Right lobe of liver (tissue), 6 donors: ENCODE measurements around the gene FAM47E. TPM values are rescaled to one million over a fixed set of nuclear protein-coding genes. Genes with fewer than 3 reads are reported as not detected.

ENCODE experiments used
- ATAC-seq, 4 donors: fragments of 200-7000 bp; cut with Tn5 transposase; one replicate each; pipeline ENCODE4 v1.9.1; 2020; ENCODE audit warnings: mild to moderate bottlenecking in 4 of 4, moderate library complexity in 4 of 4
- DNase-seq, 3 donors: peaks; one replicate each; pipeline ENCODE4 v3.0.0-alpha.2; 2020
- H3K27ac ChIP-seq, 3 donors: fragments of 200-600 bp; one replicate each; pipeline ENCODE4 v1.8.0; 2022
- H3K27me3 ChIP-seq, 2 donors: fragments of 200-600 bp; one replicate each; pipeline ENCODE4 v1.8.0; 2022
- H3K36me3 ChIP-seq, 4 donors: fragments of 200-600 bp; sonication (generic) in 1 of 4; one replicate each; pipeline versions ENCODE4 v1.5.1 to v1.8.0; 2017 to 2022; ENCODE audit warnings: control low read depth in 1 of 4
- H3K4me1 ChIP-seq, 4 donors: fragments of 200-600 bp; sonication (generic) in 1 of 4; one replicate each; pipeline versions ENCODE4 v1.5.1 to v1.8.0; 2017 to 2022; ENCODE audit warnings: control low read depth in 1 of 4
- H3K4me3 ChIP-seq, 3 donors: fragments of 200-600 bp; one replicate each; pipeline ENCODE4 v1.8.0; 2022
- H3K9me3 ChIP-seq, 4 donors: fragments of 200-600 bp; sonication (generic) in 1 of 4; one replicate each; pipeline versions ENCODE4 v1.5.1 to v1.8.0; 2017 to 2022; ENCODE audit warnings: control low read depth in 1 of 4
- POLR2A ChIP-seq: fragments of 450-650 bp; IDR thresholded peaks from one replicate; pipeline ENCODE4 v1.6.1; 2017; ENCODE audit warnings: antibody characterized with exemption, mild to moderate bottlenecking
- WGBS: methylation state at CpG from one replicate; pipeline ENCODE4 v1.1.6; 2018; ENCODE audit warnings: low coverage, low lambda C conversion rate; ENCODE audit not compliant: insufficient coverage; ENCODE audit errors: missing lambda C conversion rate; 5-methylcytosine and 5-hydroxymethylcytosine counted together
- intact Hi-C, 2 donors: fragments of 100-400 bp; cut with DNase I; formaldehyde crosslinking; loops; one replicate each; pipeline versions ENCODE4 v1.11.2 to v1.14.1; 2022
- total RNA-seq, 6 experiments: library from RNA; depleted of rRNA in 2 of 6; stranded (reverse); fragments of >200 nt in 2 of 6; fragmentation: NEBNext Ultra II Directional in 3 of 6; extraction: Animal tissue kit (Norgen Biotek cat#: 25700) in 3 of 6; gene quantifications; one replicate each; pipeline versions ENCODE4 v1.1.0 to v1.2.4, GENCODE V29; 2016 to 2023
- TF ChIP-seq, protein P1 (sequence below), 4 donors: fragments of 200-600 bp in 3 of 4; fragments of 450-650 bp in 1 of 4; IDR thresholded peaks; one replicate each; pipeline versions ENCODE4 v1.5.1 to v1.8.0; 2016 to 2022; ENCODE audit warnings: antibody characterized with exemption in 4 of 4, mild to moderate bottlenecking in 2 of 4
- donor health status: DM: no; HTN: yes; CAD: no.
- donor health status: DM: no; HTN: no; CAD: no.
- donor health status: DM: no; HTN: no; CAD: no.
- donor health status: DM: no; HTN: yes; CAD: no.
- donor health status: DM: no; HTN: yes; CAD: no.

FAM47E gene
- total RNA-seq, 6 experiments from 2014 or later = 1.2 to 5.0 (median 2.9) TPM

DNA sequence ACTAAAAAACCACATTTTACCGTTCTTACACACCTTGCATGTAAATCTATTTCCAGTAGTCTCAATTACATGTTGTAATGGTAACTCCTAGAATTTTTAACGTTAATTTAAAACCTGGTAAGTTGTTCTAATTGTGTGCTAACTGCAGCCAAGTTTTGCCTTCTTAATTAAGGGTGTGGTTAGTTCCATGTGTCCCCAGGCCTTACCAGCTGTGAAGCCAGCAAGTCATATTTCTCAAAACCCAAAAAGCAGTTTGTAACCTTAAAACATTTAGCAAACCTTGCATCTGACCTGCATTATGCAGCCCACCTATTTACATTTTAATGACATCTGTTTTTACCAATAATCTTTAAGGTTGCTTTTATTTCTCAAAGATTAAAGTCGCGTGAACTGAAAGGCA is 18.4 kb upstream of the FAM47E start:
- H3K27ac ChIP-seq = no peak overlapping the region
- no peak overlapping the region for H3K4me3 ChIP-seq
- H3K27me3 ChIP-seq = no peaks in the 10 kb centered on the region
- no peak for DNase-seq
- H3K4me1 ChIP-seq = peaks cover 0 to 14% (median 0%) of the 10 kb centered on the region in 4 donors
- TF ChIP-seq, protein P1, sequence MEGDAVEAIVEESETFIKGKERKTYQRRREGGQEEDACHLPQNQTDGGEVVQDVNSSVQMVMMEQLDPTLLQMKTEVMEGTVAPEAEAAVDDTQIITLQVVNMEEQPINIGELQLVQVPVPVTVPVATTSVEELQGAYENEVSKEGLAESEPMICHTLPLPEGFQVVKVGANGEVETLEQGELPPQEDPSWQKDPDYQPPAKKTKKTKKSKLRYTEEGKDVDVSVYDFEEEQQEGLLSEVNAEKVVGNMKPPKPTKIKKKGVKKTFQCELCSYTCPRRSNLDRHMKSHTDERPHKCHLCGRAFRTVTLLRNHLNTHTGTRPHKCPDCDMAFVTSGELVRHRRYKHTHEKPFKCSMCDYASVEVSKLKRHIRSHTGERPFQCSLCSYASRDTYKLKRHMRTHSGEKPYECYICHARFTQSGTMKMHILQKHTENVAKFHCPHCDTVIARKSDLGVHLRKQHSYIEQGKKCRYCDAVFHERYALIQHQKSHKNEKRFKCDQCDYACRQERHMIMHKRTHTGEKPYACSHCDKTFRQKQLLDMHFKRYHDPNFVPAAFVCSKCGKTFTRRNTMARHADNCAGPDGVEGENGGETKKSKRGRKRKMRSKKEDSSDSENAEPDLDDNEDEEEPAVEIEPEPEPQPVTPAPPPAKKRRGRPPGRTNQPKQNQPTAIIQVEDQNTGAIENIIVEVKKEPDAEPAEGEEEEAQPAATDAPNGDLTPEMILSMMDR (IDR thresholded peaks at IDR 0.05) = no peak
- no peak for TF ChIP-seq POLR2A
- H3K9me3 ChIP-seq = no peaks in the 10 kb centered on the region
- WGBS = 81% methylated on average over 4 of the region's 4 CpGs
- no peaks in the 10 kb centered on the region for H3K36me3 ChIP-seq
- no peak for ATAC-seq
- intact Hi-C loops = no loop called here

DNA sequence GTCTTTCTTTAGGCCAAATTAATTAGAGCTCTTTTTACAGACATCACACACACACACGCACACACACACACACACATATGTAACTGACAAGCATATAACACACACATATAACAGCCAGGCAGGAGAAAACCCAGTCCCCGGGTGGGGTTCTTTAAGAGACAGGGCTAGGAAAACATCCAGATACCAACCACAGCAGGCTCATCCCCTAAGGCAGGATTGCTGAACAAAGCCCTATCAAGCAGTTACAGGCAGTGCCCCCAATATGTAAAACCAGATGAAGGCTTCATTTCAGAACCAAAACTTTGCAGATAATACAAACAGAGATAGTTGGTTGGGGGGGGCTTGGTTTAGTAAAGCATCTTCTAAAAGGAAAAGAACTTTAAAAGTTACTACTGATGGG is 18.0 kb upstream of the FAM47E start:
- WGBS = 45% methylated on average over 2 of the region's 2 CpGs
- Histone ChIP-seq H3K4me1 (peaks cover 0 to 14% (median 0%) of the 10 kb centered on the region in 4 donors), H3K9me3 (no peaks in the 10 kb centered on the region), H3K27me3 (no peaks in the 10 kb centered on the region), H3K36me3 (no peaks in the 10 kb centered on the region), H3K27ac (no peak overlapping the region), H3K4me3 (no peak overlapping the region)
- no peak for ATAC-seq
- intact Hi-C loops = no loop called here
- no peak for DNase-seq
- TF ChIP-seq POLR2A = no peak
- TF ChIP-seq, protein P1 (IDR thresholded peaks at IDR 0.05) = no peak

DNA sequence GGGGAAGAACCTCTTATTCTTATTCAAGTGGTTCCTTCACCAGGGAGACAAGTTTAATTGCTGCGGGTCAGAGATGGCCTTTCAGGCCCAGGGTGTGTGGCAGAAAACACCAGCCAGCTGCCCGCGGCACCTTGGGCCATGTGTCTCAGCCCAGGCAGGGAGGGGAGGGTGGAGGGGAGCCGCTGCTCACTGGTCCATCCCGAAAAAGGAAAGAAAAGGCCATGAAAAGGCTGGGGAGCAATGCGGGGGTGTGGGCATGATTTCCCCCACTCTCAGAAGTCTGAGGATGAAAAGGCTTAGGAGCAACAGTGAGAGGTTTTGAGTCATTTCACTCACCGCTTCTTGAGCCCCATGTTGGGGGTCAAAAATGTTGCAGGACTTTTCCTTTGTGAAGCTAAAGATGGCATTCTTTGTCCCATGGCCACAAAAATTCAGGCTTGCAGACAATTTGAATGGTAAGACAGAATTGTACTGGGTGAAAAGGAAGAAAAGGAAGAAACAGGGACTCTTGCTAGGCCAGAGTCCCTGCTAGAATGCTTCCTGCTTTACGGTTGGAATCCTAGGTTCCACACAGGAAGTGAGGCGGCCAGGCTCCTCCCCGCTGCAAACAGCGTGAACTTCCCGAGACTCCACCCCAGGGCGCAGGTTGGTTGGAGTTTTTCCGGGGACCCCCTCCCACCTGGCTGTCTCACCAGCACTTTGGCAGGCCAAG is 17.4 kb upstream of the FAM47E start:
- no peak for TF ChIP-seq POLR2A
- TF ChIP-seq, protein P1 (IDR thresholded peaks at IDR 0.05) = no peak
- H3K36me3 ChIP-seq = no peaks in the 10 kb centered on the region
- peaks cover 0 to 14% (median 0%) of the 10 kb centered on the region in 4 donors for H3K4me1 ChIP-seq
- H3K9me3 ChIP-seq = no peaks in the 10 kb centered on the region
- H3K4me3 ChIP-seq = no peak overlapping the region
- no peak overlapping the region for H3K27ac ChIP-seq
- intact Hi-C loops = no loop called here
- H3K27me3 ChIP-seq = no peaks in the 10 kb centered on the region
- WGBS = 88% methylated on average over 8 of the region's 14 CpGs
- no peak for DNase-seq
- no peak for ATAC-seq

DNA sequence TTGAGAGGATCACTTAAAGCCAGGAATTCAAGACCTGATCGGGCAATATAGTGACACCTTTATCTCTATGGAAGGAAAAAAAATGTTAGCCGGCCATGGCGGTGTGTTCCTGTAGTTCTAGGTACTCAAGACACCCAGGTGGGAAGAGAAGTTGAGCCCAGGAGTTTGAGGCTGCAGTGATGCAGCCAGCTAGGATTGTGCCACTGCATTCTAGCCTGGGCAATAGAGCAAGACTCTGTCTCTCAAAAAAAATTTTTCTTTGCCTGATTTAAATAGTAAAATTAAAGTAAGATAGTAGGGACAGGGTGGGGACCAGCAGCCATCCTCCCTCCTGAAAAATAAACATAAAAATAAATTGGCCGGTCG is 16.9 kb upstream of the FAM47E start:
- H3K9me3 ChIP-seq = peaks cover 0 to under 1% (median 0%) of the 10 kb centered on the region in 4 donors
- DNase-seq (no peak), ATAC-seq (no peak)
- H3K36me3 ChIP-seq = no peaks in the 10 kb centered on the region
- no peak overlapping the region for H3K27ac ChIP-seq
- no peak overlapping the region for H3K4me3 ChIP-seq
- WGBS = 93% methylated on average over 4 of the region's 5 CpGs
- intact Hi-C loops = no loop called here
- TF ChIP-seq, protein P1 (IDR thresholded peaks at IDR 0.05) = no peak
- TF ChIP-seq POLR2A = no peak
- H3K4me1 ChIP-seq = peaks cover 0 to 14% (median 0%) of the 10 kb centered on the region in 4 donors
- no peaks in the 10 kb centered on the region for H3K27me3 ChIP-seq
